Keratinocyte (primary cell): ENCODE measurements around the gene ANKRD53.

Experiments used
- EZH2 ChIP-seq: IDR thresholded peaks from one replicate; pipeline ENCODE4 v1.6.1; 2012; ENCODE audit warnings: inconsistent platforms, mild to moderate bottlenecking, low read length, moderate library complexity
- TF ChIP-seq, protein P1 (sequence below), 3 experiments: IDR thresholded peaks in 1 of 3; conservative IDR thresholded peaks in 1 of 3; optimal IDR thresholded peaks in 1 of 3; 2 replicates in 2 of 3; 3 replicates in 1 of 3; pipeline versions ENCODE3 to v1.5.1; 2011; ENCODE audit warnings: low read length in 3 of 3, mild to moderate bottlenecking in 3 of 3, moderate library complexity in 2 of 3, control low read depth in 1 of 3, inconsistent platforms in 1 of 3; ENCODE audit not compliant: insufficient read depth in 2 of 3; ENCODE audit errors: extremely low read depth in 1 of 3

DNA sequence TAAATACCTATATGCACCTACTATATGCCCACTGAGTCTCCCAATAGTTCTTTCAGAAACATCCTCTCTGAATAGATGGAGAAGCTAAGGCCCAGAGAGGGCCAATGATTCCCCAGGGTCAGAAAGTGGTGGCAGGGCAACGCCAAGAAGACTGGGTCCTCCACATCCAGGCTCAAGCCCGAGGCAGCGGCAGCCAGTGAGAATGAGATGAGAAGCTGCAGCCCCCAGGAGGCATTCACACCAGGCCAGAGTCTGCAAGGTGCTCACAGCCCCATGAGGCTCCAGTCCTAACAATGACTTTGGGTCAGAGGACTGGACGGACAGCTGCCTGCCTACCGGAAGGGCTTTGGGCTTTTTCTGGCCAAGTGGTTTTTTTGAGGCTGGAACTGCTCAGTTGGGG lies 12.7 kb downstream of the ANKRD53 start:
- TF ChIP-seq, protein P1, sequence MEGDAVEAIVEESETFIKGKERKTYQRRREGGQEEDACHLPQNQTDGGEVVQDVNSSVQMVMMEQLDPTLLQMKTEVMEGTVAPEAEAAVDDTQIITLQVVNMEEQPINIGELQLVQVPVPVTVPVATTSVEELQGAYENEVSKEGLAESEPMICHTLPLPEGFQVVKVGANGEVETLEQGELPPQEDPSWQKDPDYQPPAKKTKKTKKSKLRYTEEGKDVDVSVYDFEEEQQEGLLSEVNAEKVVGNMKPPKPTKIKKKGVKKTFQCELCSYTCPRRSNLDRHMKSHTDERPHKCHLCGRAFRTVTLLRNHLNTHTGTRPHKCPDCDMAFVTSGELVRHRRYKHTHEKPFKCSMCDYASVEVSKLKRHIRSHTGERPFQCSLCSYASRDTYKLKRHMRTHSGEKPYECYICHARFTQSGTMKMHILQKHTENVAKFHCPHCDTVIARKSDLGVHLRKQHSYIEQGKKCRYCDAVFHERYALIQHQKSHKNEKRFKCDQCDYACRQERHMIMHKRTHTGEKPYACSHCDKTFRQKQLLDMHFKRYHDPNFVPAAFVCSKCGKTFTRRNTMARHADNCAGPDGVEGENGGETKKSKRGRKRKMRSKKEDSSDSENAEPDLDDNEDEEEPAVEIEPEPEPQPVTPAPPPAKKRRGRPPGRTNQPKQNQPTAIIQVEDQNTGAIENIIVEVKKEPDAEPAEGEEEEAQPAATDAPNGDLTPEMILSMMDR (optimal IDR thresholded peaks at IDR 0.05 in 1 of 3, IDR thresholded peaks at IDR 0.05 in 1 of 3, conservative IDR thresholded peaks at IDR 0.05 in 1 of 3; ENCODE audit: extremely low read depth in 1 of 3, insufficient read depth in 2 of 3, low read length in 3 of 3), result no peak
- no peak for TF ChIP-seq EZH2
